K562 (cell line): ENCODE results near the gene SLC1A4. TPM values are rescaled to one million over a fixed set of nuclear protein-coding genes. Genes with fewer than 3 reads are reported as not detected.
A peak's percentile ranks its signal among the peaks of the same experiment; 100 is the strongest.

Source experiments
- BRF2 ChIP-seq: IDR thresholded peaks from 3 replicates; pipeline ENCODE4 v1.6.1; 2011; ENCODE audit warnings: borderline replicate concordance, mild to moderate bottlenecking; ENCODE audit not compliant: insufficient read length, insufficient read depth
- CBFA2T2 ChIP-seq: fragments of 450-650 bp; conservative IDR thresholded peaks from 2 replicates; pipeline ENCODE4 v1.6.1; 2017; ENCODE audit warnings: mild to moderate bottlenecking
- DEAF1 ChIP-seq: fragments of 450-650 bp; formaldehyde crosslinking; IDR thresholded peaks from 2 replicates; pipeline ENCODE4 v1.4.0; 2020; ENCODE audit warnings: mild to moderate bottlenecking, moderate library complexity
- ETV1 ChIP-seq: fragments of 450-650 bp; conservative IDR thresholded peaks from 2 replicates; pipeline ENCODE4 v1.6.1; 2016; ENCODE audit warnings: missing genetic modification characterization, control low read depth, low read depth, missing compliant biosample characterization
- HDAC1 ChIP-seq, 2 experiments: fragments of 450-650 bp; IDR thresholded peaks; 2 replicates each; pipeline ENCODE4 v1.6.1; 2016 to 2017; ENCODE audit warnings: inconsistent platforms in 1 of 2, mild to moderate bottlenecking in 1 of 2, moderate library complexity in 1 of 2
- NFE2 ChIP-seq: IDR thresholded peaks from 2 replicates; pipeline ENCODE4 v1.6.1; 2014; ENCODE audit warnings: antibody characterized with exemption, low read depth
- PREB ChIP-seq: sonication (generic); formaldehyde crosslinking; IDR thresholded peaks from 2 replicates; pipeline ENCODE4 v1.8.1; 2023; ENCODE audit warnings: mild to moderate bottlenecking, missing genetic modification reagents
- PTRF ChIP-seq: fragments of 450-650 bp; IDR thresholded peaks from 2 replicates; pipeline ENCODE4 v1.6.1; 2016; ENCODE audit warnings: mild to moderate bottlenecking, missing genetic modification characterization, missing compliant biosample characterization
- TFAP4 ChIP-seq: sonication (generic); formaldehyde crosslinking; IDR thresholded peaks from 2 replicates; pipeline ENCODE4 v1.8.0; 2022; ENCODE audit warnings: missing genetic modification reagents, mild to moderate bottlenecking, moderate library complexity, borderline replicate concordance
- USF2 ChIP-seq: sonication (generic); formaldehyde crosslinking; IDR thresholded peaks from 2 replicates; pipeline ENCODE4 v1.5.0; 2020; ENCODE audit warnings: missing genetic modification reagents
- ZBTB11 ChIP-seq, 3 experiments: fragments of 200-800 bp in 1 of 3; fragments of 250-450 bp in 1 of 3; fragments of 450-650 bp in 1 of 3; sonication (Bioruptor Pico) in 1 of 3; sonication (Bioruptor generic) in 1 of 3; formaldehyde crosslinking in 1 of 3; IDR thresholded peaks; 2 replicates each; pipeline versions ENCODE4 v1.6.1 to v1.8.0; 2016 to 2022; ENCODE audit warnings: mild to moderate bottlenecking in 2 of 3, missing genetic modification characterization in 2 of 3, missing compliant biosample characterization in 1 of 3, moderate library complexity in 1 of 3
- ZBTB9 ChIP-seq: fragments of 450-650 bp; formaldehyde crosslinking; IDR thresholded peaks from 2 replicates; pipeline ENCODE4 v1.4.0; 2020; ENCODE audit warnings: mild to moderate bottlenecking, moderate library complexity
- ZSCAN32 ChIP-seq: fragments of 450-650 bp; formaldehyde crosslinking; IDR thresholded peaks from 2 replicates; pipeline ENCODE4 v1.4.0; 2020; ENCODE audit warnings: mild to moderate bottlenecking, moderate library complexity
- polyA plus RNA-seq, 8 experiments: library from polyadenylated mRNA; depleted of rRNA in 4 of 8; stranded (reverse) in 5 of 8; unstranded in 3 of 8; fragments of >200 nt; fragmentation: Nextera tagmentation in 2 of 8; fragmentation: Illumina TruSeq in 1 of 8; extraction: Ambion mirVana in 2 of 8; extraction: Trizol in 1 of 8; gene quantifications; 2 replicates each; pipeline versions ENCODE4 v1.2.1 to v1.2.3, GENCODE V29; 2011 to 2014; ENCODE audit warnings: inconsistent platforms in 1 of 8, missing spikeins in 1 of 8
- total RNA-seq, 7 experiments: library from RNA; depleted of rRNA in 6 of 7; stranded (reverse); fragments of >200 nt in 6 of 7; fragmentation: Illumina TruSeq in 2 of 7; extraction: Trizol in 2 of 7; gene quantifications; 2 replicates each; pipeline versions ENCODE4 v1.2.1 to v1.2.3, GENCODE V29; 2011 to 2021; ENCODE audit warnings: low replicate concordance in 1 of 7

Gene SLC1A4
- total and polyA plus RNA-seq, 9 of the 15 experiments (the other 6 are each of a cell fraction or from before 2014, with no cell fraction given): 4.4 to 24.0 (median 10.9) TPM

- no peak for TF ChIP-seq BRF2
- TF ChIP-seq PREB (CRISPR knock-in tag): no peak
- peak in 1 of 3 experiments; percentile 77; a peak in 2 of 6 replicates for TF ChIP-seq ZBTB11 (CRISPR knock-in tag; IDR thresholded peaks at IDR 0.05)
- peak; percentile 73; the same call in 1 of the 2 replicates for TF ChIP-seq ZBTB9
- peak; percentile 44; the same call in 1 of the 2 replicates for TF ChIP-seq TFAP4 (CRISPR knock-in tag)
- TF ChIP-seq ZSCAN32 (CRISPR knock-in tag): no peak
- no peak for TF ChIP-seq PTRF
- peak; percentile 96 for TF ChIP-seq CBFA2T2
- TF ChIP-seq HDAC1 (IDR thresholded peaks at IDR 0.05): peak in 1 of 2 experiments; percentile 74; a peak in 2 of 4 replicates
- TF ChIP-seq ETV1 (tag): peak; percentile 67
- no peak for TF ChIP-seq DEAF1 (CRISPR knock-in tag)
- peak; percentile 88 for TF ChIP-seq NFE2
- no peak for TF ChIP-seq USF2 (CRISPR knock-in tag)
Measured at GRCh38 chr2:65021709-65022108, 32.5 kb downstream of the SLC1A4 start (continued).
